Omental fat pad (tissue), 4 donors: ENCODE data around the gene MUC20. TPM values are rescaled to one million over a fixed set of nuclear protein-coding genes. Genes with fewer than 3 reads are reported as not detected.

Experiments used
- ATAC-seq: fragments of 150-250 bp; one replicate; pipeline ENCODE4 v1.9.1; 2016; ENCODE audit warnings: mild to moderate bottlenecking, moderate library complexity; ENCODE audit not compliant: low FRiP score
- DNase-seq: peaks from one replicate; pipeline ENCODE4 v3.0.0-alpha.2; 2019; ENCODE audit warnings: low spot score
- CTCF ChIP-seq, 3 donors: fragments of 450-650 bp; IDR thresholded peaks; one replicate each; pipeline ENCODE4 v1.5.1; 2016 to 2017; ENCODE audit warnings: antibody characterized with exemption in 3 of 3, mild to moderate bottlenecking in 3 of 3, moderate library complexity in 2 of 3
- total RNA-seq, 4 donors: library from RNA; depleted of rRNA; stranded (reverse); fragments of >200 nt; gene quantifications; one replicate each; pipeline ENCODE4 v1.1.0, GENCODE V29; 2016

MUC20 gene
- total RNA-seq, 4 donors from 2014 or later = 1.3 to 8.7 (median 6.2) TPM

GRCh38 chr3:195750797-195751520 lies 30.2 kb downstream of the MUC20 start:
- TF ChIP-seq CTCF (IDR thresholded peaks at IDR 0.05) = no peak
- ATAC-seq (no peak), DNase-seq (no peak)

GRCh38 chr3:195751560-195751959 lies 30.8 kb downstream of the MUC20 start:
- no peak for ATAC-seq
- DNase-seq = no peak
- TF ChIP-seq CTCF (IDR thresholded peaks at IDR 0.05) = no peak

- no peak for DNase-seq
- TF ChIP-seq CTCF (IDR thresholded peaks at IDR 0.05) = no peak
- ATAC-seq = no peak
Measured at GRCh38 chr3:195752066-195752465, 31.3 kb downstream of the MUC20 start.

GRCh38 chr3:195752546-195753331 lies 32.0 kb downstream of the MUC20 start:
- no peak for TF ChIP-seq CTCF (IDR thresholded peaks at IDR 0.05)
- DNase-seq = no peak
- no peak for ATAC-seq

GRCh38 chr3:195753581-195753980 lies 32.8 kb downstream of the MUC20 start:
- TF ChIP-seq CTCF (IDR thresholded peaks at IDR 0.05) = no peak
- no peak for ATAC-seq
- no peak for DNase-seq

- TF ChIP-seq CTCF (IDR thresholded peaks at IDR 0.05) = no peak
- no peak for ATAC-seq
- no peak for DNase-seq
Measured at GRCh38 chr3:195754141-195754540, 33.4 kb downstream of the MUC20 start.
